GM21723 (cell line): ENCODE measurements around the gene DNAJB8.

Source experiments
- ATAC-seq: cut with Tn5 transposase; IDR thresholded peaks from one replicate; pipeline ENCODE4 v1.9.1; 2021; ENCODE audit warnings: mild to moderate bottlenecking, moderate library complexity; ENCODE audit not compliant: unreplicated experiment

Gene DNAJB8

GRCh38 chr3:128427872-128428822 is 38.5 kb downstream of the DNAJB8 start:
- ATAC-seq: no peak

- ATAC-seq: no peak
Measured at GRCh38 chr3:128427175-128427857, 39.4 kb downstream of the DNAJB8 start.

GRCh38 chr3:128426128-128426921 is 40.4 kb downstream of the DNAJB8 start:
- peak; percentile 84 for ATAC-seq

GRCh38 chr3:128425846-128426127 is 40.9 kb downstream of the DNAJB8 start:
- no peak for ATAC-seq

GRCh38 chr3:128425142-128425845 is 41.4 kb downstream of the DNAJB8 start:
- no peak for ATAC-seq

GRCh38 chr3:128424508-128425069 is 42.1 kb downstream of the DNAJB8 start:
- no peak for ATAC-seq

GRCh38 chr3:128423525-128424147 is 43.1 kb downstream of the DNAJB8 start:
- no peak for ATAC-seq

GRCh38 chr3:128422762-128423524 is 43.7 kb downstream of the DNAJB8 start:
- ATAC-seq: no peak

- no peak for ATAC-seq
Measured at GRCh38 chr3:128421966-128422365, 44.7 kb downstream of the DNAJB8 start.

GRCh38 chr3:128421439-128421836 is 45.3 kb downstream of the DNAJB8 start:
- ATAC-seq: no peak

- no peak for ATAC-seq
Measured at GRCh38 chr3:128420720-128421438, 45.8 kb downstream of the DNAJB8 start.

- no peak for ATAC-seq
Measured at GRCh38 chr3:128420289-128420688, 46.4 kb downstream of the DNAJB8 start.

GRCh38 chr3:128419311-128419710 is 47.4 kb downstream of the DNAJB8 start:
- ATAC-seq: no peak

- no peak for ATAC-seq
Measured at GRCh38 chr3:128418900-128419299, 47.8 kb downstream of the DNAJB8 start.

- no peak for ATAC-seq
Measured at GRCh38 chr3:128416578-128417211, 50.0 kb downstream of the DNAJB8 start.

GRCh38 chr3:128415773-128416577 is 50.7 kb downstream of the DNAJB8 start:
- no peak for ATAC-seq

GRCh38 chr3:128415200-128415772 is 51.4 kb downstream of the DNAJB8 start:
- no peak for ATAC-seq
